Measurements from ENCODE around the gene RAMACL.

RAMACL gene

GRCh38 chr6:166618251-166618650 lies 31.8 kb upstream of the RAMACL start:
- no peak for DNase-seq (ENCODE audit: low read depth in 2 of 2)

- no peak for DNase-seq (ENCODE audit: low read depth in 2 of 2)
Measured at GRCh38 chr6:166617359-166617758, 30.9 kb upstream of the RAMACL start.

- DNase-seq (ENCODE audit: low read depth in 2 of 2) = no peak
Measured at GRCh38 chr6:166616261-166617238, 30.1 kb upstream of the RAMACL start.

GRCh38 chr6:166615059-166615770 lies 28.7 kb upstream of the RAMACL start:
- DNase-seq (ENCODE audit: low read depth in 2 of 2) = no peak

GRCh38 chr6:166614589-166614988 lies 28.1 kb upstream of the RAMACL start:
- no peak for DNase-seq (ENCODE audit: low read depth in 2 of 2)

GRCh38 chr6:166614171-166614583 lies 27.7 kb upstream of the RAMACL start:
- no peak for DNase-seq (ENCODE audit: low read depth in 2 of 2)

GRCh38 chr6:166613027-166613426 lies 26.5 kb upstream of the RAMACL start:
- no peak for DNase-seq (ENCODE audit: low read depth in 2 of 2)

- DNase-seq (ENCODE audit: low read depth in 2 of 2) = no peak
Measured at GRCh38 chr6:166612471-166612881, 26.0 kb upstream of the RAMACL start.

GRCh38 chr6:166611631-166612030 lies 25.2 kb upstream of the RAMACL start:
- no peak for DNase-seq (ENCODE audit: low read depth in 2 of 2)

GRCh38 chr6:166610069-166610468 lies 23.6 kb upstream of the RAMACL start:
- no peak for DNase-seq (ENCODE audit: low read depth in 2 of 2)

GRCh38 chr6:166608774-166609173 lies 22.3 kb upstream of the RAMACL start:
- no peak for DNase-seq (ENCODE audit: low read depth in 2 of 2)

- no peak for DNase-seq (ENCODE audit: low read depth in 2 of 2)
Measured at GRCh38 chr6:166605752-166606151, 19.3 kb upstream of the RAMACL start.

- DNase-seq (ENCODE audit: low read depth in 2 of 2) = no peak
Measured at GRCh38 chr6:166604911-166605310, 18.4 kb upstream of the RAMACL start.

GRCh38 chr6:166604328-166604727 lies 17.9 kb upstream of the RAMACL start:
- no peak for DNase-seq (ENCODE audit: low read depth in 2 of 2)

- no peak for DNase-seq (ENCODE audit: low read depth in 2 of 2)
Measured at GRCh38 chr6:166603043-166603690, 16.7 kb upstream of the RAMACL start.

GRCh38 chr6:166601956-166602355 lies 15.5 kb upstream of the RAMACL start:
- DNase-seq (ENCODE audit: low read depth in 2 of 2) = no peak

- DNase-seq (ENCODE audit: low read depth in 2 of 2) = no peak
Measured at GRCh38 chr6:166600931-166601330, 14.5 kb upstream of the RAMACL start.

GRCh38 chr6:166599205-166599604 lies 12.7 kb upstream of the RAMACL start:
- no peak for DNase-seq (ENCODE audit: low read depth in 2 of 2)

- DNase-seq (ENCODE audit: low read depth in 2 of 2) = no peak
Measured at GRCh38 chr6:166598441-166599138, 12.1 kb upstream of the RAMACL start.

GRCh38 chr6:166597711-166598440 lies 11.4 kb upstream of the RAMACL start:
- DNase-seq (ENCODE audit: low read depth in 2 of 2) = no peak

Data from stimulated activated CD4-positive, alpha-beta T cell treated with anti-CD3 and anti-CD28 coated beads, Interleukin-4, amount 100 ng/mL, for 48 hours (primary cell).